Measurements from ENCODE around the gene DOCK10. TPM values are rescaled to one million over a fixed set of nuclear protein-coding genes. Genes with fewer than 3 reads are reported as not detected.

DOCK10 gene
- total and polyA plus RNA-seq, 2 experiments from 2014 or later, result 1.1 to 3.2 TPM

DNA sequence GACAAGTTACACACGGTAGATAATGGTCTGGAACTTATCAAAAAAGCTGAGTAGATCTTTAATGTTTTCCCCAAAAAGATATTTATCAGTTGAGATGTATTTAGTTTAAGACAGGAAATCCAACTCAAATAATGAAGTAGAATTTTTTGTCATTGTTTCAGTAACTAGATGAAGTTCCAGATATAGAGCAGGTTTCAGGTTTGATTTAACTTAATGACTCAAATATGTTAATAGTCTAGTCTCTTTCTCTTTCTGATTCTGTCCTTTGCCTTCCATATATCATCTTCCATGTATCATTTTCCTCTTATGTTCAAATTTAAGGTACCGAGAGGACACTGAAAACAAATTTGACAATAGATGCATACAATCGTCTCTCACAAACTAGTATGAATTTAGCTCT is 23.6 kb upstream of the DOCK10 start:
- no peak for TF ChIP-seq EZH2 (IDR thresholded peaks at IDR 0.05; ENCODE audit: borderline replicate concordance)
- TF ChIP-seq CTCF (IDR thresholded peaks at IDR 0.05; ENCODE audit: poor library complexity), result no peak
- TF ChIP-seq EZH2phosphoT487 (IDR thresholded peaks at IDR 0.05; ENCODE audit: low read depth, severe bottlenecking, unreplicated experiment), result no peak
- DNase-seq (ENCODE audit: low spot score), result no peak
- Histone ChIP-seq H3K79me2 (no peaks in the 10 kb centered on the region), H3K4me2 (no peak overlapping the region), H4K20me1 (ENCODE audit: insufficient read depth, poor library complexity, severe bottlenecking) (no peaks in the 10 kb centered on the region), H3K9me3 (ENCODE audit: low read depth) (no peaks in the 10 kb centered on the region), H3K4me1 (ENCODE audit: insufficient read depth) (no peaks in the 10 kb centered on the region), H3K9me2 (replicated peaks; ENCODE audit: insufficient read depth) (no peaks in the 10 kb centered on the region), H3K36me3 (replicated peaks; ENCODE audit: insufficient read depth, low read depth) (no peaks in the 10 kb centered on the region), H3K4me3 (no peak overlapping the region), H3K27me3 (no peaks in the 10 kb centered on the region), H3K27ac (no peak overlapping the region), H2AFZ (no peak overlapping the region)
- WGBS (ENCODE audit: low lambda C conversion rate, missing lambda C conversion rate), result 84% methylated on average over 3 of the region's 3 CpGs

- TF ChIP-seq EZH2phosphoT487 (IDR thresholded peaks at IDR 0.05; ENCODE audit: low read depth, severe bottlenecking, unreplicated experiment) (no peak), EZH2 (IDR thresholded peaks at IDR 0.05; ENCODE audit: borderline replicate concordance) (no peak), CTCF (IDR thresholded peaks at IDR 0.05; ENCODE audit: poor library complexity) (no peak)
- Histone ChIP-seq H3K79me2 (no peaks in the 10 kb centered on the region), H3K36me3 (replicated peaks; ENCODE audit: insufficient read depth, low read depth) (no peaks in the 10 kb centered on the region), H2AFZ (no peak overlapping the region), H3K4me1 (ENCODE audit: insufficient read depth) (no peaks in the 10 kb centered on the region), H3K27ac (no peak overlapping the region), H3K9me3 (ENCODE audit: low read depth) (no peaks in the 10 kb centered on the region), H4K20me1 (ENCODE audit: insufficient read depth, poor library complexity, severe bottlenecking) (no peaks in the 10 kb centered on the region), H3K9me2 (replicated peaks; ENCODE audit: insufficient read depth) (no peaks in the 10 kb centered on the region), H3K27me3 (no peaks in the 10 kb centered on the region), H3K4me3 (no peak overlapping the region), H3K4me2 (no peak overlapping the region)
- DNase-seq (ENCODE audit: low spot score), result no peak
Observed at GRCh38 chr2:225064928-225065327, 22.7 kb upstream of the DOCK10 start.

- no peaks in the 10 kb centered on the region for H3K79me2 ChIP-seq
- no peak overlapping the region for H3K27ac ChIP-seq
- no peak overlapping the region for H3K4me2 ChIP-seq
- no peaks in the 10 kb centered on the region for H3K36me3 ChIP-seq (replicated peaks; ENCODE audit: insufficient read depth, low read depth)
- H3K4me1 ChIP-seq (ENCODE audit: insufficient read depth), result no peaks in the 10 kb centered on the region
- H3K4me3 ChIP-seq, result no peak overlapping the region
- 56% methylated on average over 2 of the region's 2 CpGs for WGBS (ENCODE audit: low lambda C conversion rate, missing lambda C conversion rate)
- no peaks in the 10 kb centered on the region for H4K20me1 ChIP-seq (ENCODE audit: insufficient read depth, poor library complexity, severe bottlenecking)
- TF ChIP-seq EZH2 (IDR thresholded peaks at IDR 0.05; ENCODE audit: borderline replicate concordance) (no peak), CTCF (IDR thresholded peaks at IDR 0.05; ENCODE audit: poor library complexity) (no peak), EZH2phosphoT487 (IDR thresholded peaks at IDR 0.05; ENCODE audit: low read depth, severe bottlenecking, unreplicated experiment) (no peak)
- H3K27me3 ChIP-seq, result no peaks in the 10 kb centered on the region
- H3K9me3 ChIP-seq (ENCODE audit: low read depth), result no peaks in the 10 kb centered on the region
- no peak for DNase-seq (ENCODE audit: low spot score)
- H2AFZ ChIP-seq, result no peak overlapping the region
- no peaks in the 10 kb centered on the region for H3K9me2 ChIP-seq (replicated peaks; ENCODE audit: insufficient read depth)
Observed at GRCh38 chr2:225064362-225064761, 22.1 kb upstream of the DOCK10 start.
